CD14-positive monocyte (primary cell): ENCODE data around the gene IL12RB1. TPM values are rescaled to one million over a fixed set of nuclear protein-coding genes. Genes with fewer than 3 reads are reported as not detected.

Source experiments
- DNase-seq, 3 donors: peaks; one replicate each; pipeline ENCODE4 v3.0.0-alpha.2; 2011 to 2022
- H2AFZ ChIP-seq: 2 replicates; pipeline ENCODE4 v1.6.0; 2012; ENCODE audit warnings: mild to moderate bottlenecking, low read depth, low read length, inconsistent platforms; ENCODE audit not compliant: insufficient read depth, poor library complexity, severe bottlenecking
- H3K27ac ChIP-seq, 2 donors: 1 replicate in 1 of 2; 2 replicates in 1 of 2; pipeline ENCODE4 v1.5.1; 2012 to 2013; ENCODE audit warnings: low read length in 2 of 2, control low read depth in 1 of 2, inconsistent platforms in 1 of 2, low read depth in 1 of 2, mild to moderate bottlenecking in 1 of 2
- H3K27me3 ChIP-seq, 2 donors: one replicate each; pipeline versions ENCODE4 v1.6.0 to v1.6.1; 2011 to 2013; ENCODE audit warnings: low read length in 2 of 2; ENCODE audit not compliant: control insufficient read depth in 2 of 2, insufficient read depth in 2 of 2
- H3K36me3 ChIP-seq, 2 donors: replicated peaks in 1 of 2; 1 replicate in 1 of 2; 2 replicates in 1 of 2; pipeline versions ENCODE4 v1.5.1 to v1.6.1; 2012 to 2013; ENCODE audit warnings: low read length in 2 of 2, control low read depth in 1 of 2, inconsistent platforms in 1 of 2, mild to moderate bottlenecking in 1 of 2; ENCODE audit not compliant: insufficient read depth in 2 of 2, control insufficient read depth in 1 of 2
- H3K4me1 ChIP-seq, 2 donors: 1 replicate in 1 of 2; 2 replicates in 1 of 2; pipeline versions ENCODE4 v1.5.1 to v1.6.1; 2012 to 2013; ENCODE audit warnings: low read length in 2 of 2, control low read depth in 1 of 2, inconsistent platforms in 1 of 2, mild to moderate bottlenecking in 1 of 2, moderate library complexity in 1 of 2; ENCODE audit not compliant: insufficient read depth in 2 of 2, control insufficient read depth in 1 of 2
- H3K4me2 ChIP-seq: replicated peaks from 2 replicates; pipeline ENCODE3; 2012; ENCODE audit warnings: low read length, moderate library complexity, mild to moderate bottlenecking; ENCODE audit not compliant: poor library complexity, severe bottlenecking; ENCODE audit errors: extremely low read depth
- H3K4me3 ChIP-seq, 3 experiments: fragments of 200-600 bp in 1 of 3; sonication (generic) in 1 of 3; replicated peaks in 1 of 3; 1 replicate in 2 of 3; 2 replicates in 1 of 3; pipeline ENCODE4 v1.5.1; 2011 to 2013; ENCODE audit warnings: low read length in 3 of 3, mild to moderate bottlenecking in 3 of 3, control low read depth in 2 of 3, low read depth in 2 of 3, inconsistent platforms in 1 of 3, moderate library complexity in 1 of 3
- H3K79me2 ChIP-seq: 2 replicates; pipeline ENCODE4 v1.6.0; 2012; ENCODE audit warnings: mild to moderate bottlenecking, control low read depth, inconsistent platforms, low read length, moderate library complexity; ENCODE audit not compliant: insufficient read depth
- H3K9ac ChIP-seq: 2 replicates; pipeline ENCODE4 v1.6.0; 2017; ENCODE audit warnings: low read length, mild to moderate bottlenecking; ENCODE audit not compliant: insufficient read depth, poor library complexity, severe bottlenecking
- H3K9me3 ChIP-seq, 2 donors: replicated peaks in 1 of 2; 1 replicate in 1 of 2; 2 replicates in 1 of 2; pipeline versions ENCODE4 v1.5.1 to v1.6.1; 2012 to 2013; ENCODE audit warnings: low read length in 2 of 2, control low read depth in 1 of 2; ENCODE audit not compliant: control insufficient read depth in 1 of 2, insufficient read depth in 1 of 2
- H4K20me1 ChIP-seq: 2 replicates; pipeline ENCODE4 v1.6.0; 2012; ENCODE audit warnings: mild to moderate bottlenecking, low read length, control low read depth, moderate library complexity; ENCODE audit not compliant: insufficient read depth
- H3K27ac Mint-ChIP-seq, 7 donors: one replicate each; pipeline ENCODE4 v1.8.0; 2020; ENCODE audit warnings: mild to moderate bottlenecking in 7 of 7, mixed read lengths in 7 of 7, moderate library complexity in 6 of 7, inconsistent platforms in 2 of 7
- H3K27me3 Mint-ChIP-seq, 3 donors: one replicate each; pipeline ENCODE4 v1.8.0; 2021 to 2022; ENCODE audit warnings: low read depth in 3 of 3, mild to moderate bottlenecking in 3 of 3, mixed read lengths in 3 of 3, moderate library complexity in 3 of 3, inconsistent platforms in 1 of 3
- H3K36me3 Mint-ChIP-seq, 2 donors: one replicate each; pipeline ENCODE4 v1.8.0; 2020; ENCODE audit warnings: mixed read lengths in 2 of 2, inconsistent platforms in 1 of 2, mild to moderate bottlenecking in 1 of 2
- H3K4me1 Mint-ChIP-seq: one replicate; pipeline ENCODE4 v1.8.0; 2020; ENCODE audit warnings: mild to moderate bottlenecking, mixed read lengths
- H3K4me3 Mint-ChIP-seq, 2 donors: one replicate each; pipeline ENCODE4 v1.8.0; 2020; ENCODE audit warnings: mild to moderate bottlenecking in 2 of 2, mixed read lengths in 2 of 2, moderate library complexity in 1 of 2
- H3K9me3 Mint-ChIP-seq, 7 donors: one replicate each; pipeline ENCODE4 v1.8.0; 2020 to 2022; ENCODE audit warnings: mixed read lengths in 7 of 7, mild to moderate bottlenecking in 6 of 7, moderate library complexity in 6 of 7, inconsistent platforms in 2 of 7
- CTCF ChIP-seq: fragments of 200-600 bp; IDR thresholded peaks from one replicate; pipeline ENCODE4 v1.8.0; 2022; ENCODE audit warnings: antibody characterized with exemption, mild to moderate bottlenecking
- WGBS: methylation state at CpG from one replicate; pipeline ENCODE4 v1.1.5; 2013; ENCODE audit warnings: missing lambda C conversion rate; ENCODE audit not compliant: insufficient coverage; 5-methylcytosine and 5-hydroxymethylcytosine counted together
- intact Hi-C, 2 donors: fragments of 100-400 bp; cut with micrococcal nuclease; formaldehyde crosslinking; loops; one replicate each; pipeline versions ENCODE4 v1.15.0 to v1.15.1; 2023
- polyA plus RNA-seq, 3 donors: library from polyadenylated mRNA; depleted of rRNA in 1 of 3; unstranded in 2 of 3; stranded (reverse) in 1 of 3; fragments of 300-500 nt in 2 of 3; fragments of >200 nt in 1 of 3; fragmentation: Illumina TruSeq in 2 of 3; gene quantifications; 1 replicate in 2 of 3; 2 replicates in 1 of 3; pipeline ENCODE4 v1.2.3, GENCODE V29; 2012 to 2021

IL12RB1 gene
- polyA plus RNA-seq, 3 donors, result 7.8 to 17.5 (median 7.9) TPM

GRCh38 chr19:18009412-18010066 lies 77.2 kb downstream of the IL12RB1 start:
- TF ChIP-seq CTCF, result no peak
- H4K20me1 ChIP-seq, result peaks cover 72% of the 10 kb centered on the region
- peak overlapping the region in 1 of 7 donors; percentile 35 for H3K27ac Mint-ChIP-seq
- H3K4me1 Mint-ChIP-seq, result peaks cover 37% of the 10 kb centered on the region
- H3K27me3 Mint-ChIP-seq, result peaks cover 0 to 5% (median 0%) of the 10 kb centered on the region in 3 donors
- H3K4me3 ChIP-seq, result peak overlapping the region in 1 of 3 experiments; percentile 83
- H3K36me3 Mint-ChIP-seq, result peaks cover 56 to 77% of the 10 kb centered on the region in 2 donors
- peaks cover 22 to 31% of the 10 kb centered on the region in 2 donors for H3K4me1 ChIP-seq
- peak overlapping the region; percentile 93 for H3K4me2 ChIP-seq
- peaks cover 0 to 2% (median 0%) of the 10 kb centered on the region in 7 donors for H3K9me3 Mint-ChIP-seq
- H3K36me3 ChIP-seq, result peaks cover 56 to 59% of the 10 kb centered on the region in 2 donors
- H3K27ac ChIP-seq, result peak overlapping the region in 1 of 2 donors; percentile 74
- no peak overlapping the region for H2AFZ ChIP-seq
- WGBS, result 91% methylated on average over 28 of the region's 37 CpGs
- H3K79me2 ChIP-seq, result peaks cover 32% of the 10 kb centered on the region
- no peaks in the 10 kb centered on the region for H3K9me3 ChIP-seq
- no peaks in the 10 kb centered on the region for H3K27me3 ChIP-seq
- H3K4me3 Mint-ChIP-seq, result peak overlapping the region in 1 of 2 donors; percentile 74
- no peak overlapping the region for H3K9ac ChIP-seq
- intact Hi-C loops, result loop anchor here (1.0 to 5.0 kb wide), 4 partner anchors 8 to 243 kb away; partner anchors contain the start of gene PIK3R2 (in 1 of the 2)
- DNase-seq, result peak in 2 of 3 donors; percentile 26 to 50

Other genes starting within 250 kb of the IL12RB1 start
- gene JAK3, start 239.0 kb downstream of the IL12RB1 start, polyA plus RNA-seq, result 10 to 100 TPM; 13.8 to 44.6 (median 34.0) TPM
- 1,000 to 10,000 TPM; 1,189 to 1,285 (median 1,268) TPM for gene RPL18A, start 227.0 kb downstream of the IL12RB1 start, polyA plus RNA-seq
- under 1 TPM in 1 of 3 donors, not detected in 2; 0.03 TPM for gene SLC5A5, start 215.0 kb downstream of the IL12RB1 start, polyA plus RNA-seq
- gene CCDC124, start 153.9 kb downstream of the IL12RB1 start, polyA plus RNA-seq, result 10 to 100 TPM; 29.7 to 66.3 (median 29.7) TPM
- gene KCNN1, start 119.8 kb downstream of the IL12RB1 start, polyA plus RNA-seq, result not detected
- gene ARRDC2, start 78.8 kb downstream of the IL12RB1 start, polyA plus RNA-seq, result 10 to 100 TPM; 13.8 to 99.8 (median 23.9) TPM
- gene MAST3, start 10.8 kb upstream of the IL12RB1 start, polyA plus RNA-seq, result 10 to 100 TPM in 2 of 3 donors, 1 to 10 TPM in 1; 6.8 to 34.0 (median 12.4) TPM
- 1 to 10 TPM in 2 of 3 donors, under 1 TPM in 1; 0.99 to 7.7 (median 2.0) TPM for gene PIK3R2, start 66.2 kb upstream of the IL12RB1 start, polyA plus RNA-seq
- 1,000 to 10,000 TPM; 3,608 to 6,022 (median 4,550) TPM for gene IFI30, start 86.9 kb upstream of the IL12RB1 start, polyA plus RNA-seq
- gene MPV17L2, start 106.3 kb upstream of the IL12RB1 start, polyA plus RNA-seq, result 10 to 100 TPM; 14.3 to 20.2 (median 15.0) TPM
- gene RAB3A, start 117.1 kb upstream of the IL12RB1 start, polyA plus RNA-seq, result 1 to 10 TPM in 1 of 3 donors, under 1 TPM in 2; 0.55 to 8.7 (median 0.56) TPM
- not detected for gene PDE4C, start 139.5 kb upstream of the IL12RB1 start, polyA plus RNA-seq
- gene IQCN, start 187.5 kb upstream of the IL12RB1 start, polyA plus RNA-seq, result 1 to 10 TPM in 1 of 3 donors, not detected in 2; 6.9 TPM
- 1,000 to 10,000 TPM in 1 of 3 donors, 10 to 100 TPM in 2; 22.5 to 1,792 (median 86.9) TPM for gene JUND, start 194.7 kb upstream of the IL12RB1 start, polyA plus RNA-seq
- gene LSM4, start 236.1 kb upstream of the IL12RB1 start, polyA plus RNA-seq, result 100 to 1,000 TPM in 1 of 3 donors, 10 to 100 TPM in 2; 66.5 to 143 (median 97.0) TPM